Adrenal gland (tissue), 12 donors: ENCODE results near the gene KRTAP3-2. TPM values are rescaled to one million over a fixed set of nuclear protein-coding genes. Genes with fewer than 3 reads are reported as not detected.

Experiments
- DNase-seq, 7 donors: peaks; one replicate each; pipeline ENCODE4 v3.0.0-alpha.2; 2019 to 2020
- H3K27ac ChIP-seq, 5 donors: fragments of 200-600 bp; sonication (generic) in 4 of 5; 1 replicate in 3 of 5; 2 replicates in 2 of 5; pipeline versions ENCODE4 v1.5.1 to v1.8.0; 2016 to 2020; ENCODE audit warnings: mild to moderate bottlenecking in 1 of 5
- H3K27me3 ChIP-seq: fragments of 200-600 bp; 2 replicates; pipeline ENCODE4 v1.8.0; 2021
- H3K36me3 ChIP-seq, 2 donors: fragments of 200-600 bp; replicated peaks in 1 of 2; 1 replicate in 1 of 2; 2 replicates in 1 of 2; pipeline versions ENCODE4 v1.5.1 to v1.8.0; 2018 to 2022
- H3K4me1 ChIP-seq, 2 donors: fragments of 200-600 bp; replicated peaks in 1 of 2; 1 replicate in 1 of 2; 2 replicates in 1 of 2; pipeline versions ENCODE4 v1.5.1 to v1.8.0; 2018 to 2021
- H3K4me3 ChIP-seq, 4 donors: fragments of 200-600 bp; sonication (generic) in 3 of 4; one replicate each; pipeline ENCODE4 v1.5.1; 2016 to 2018
- H3K9me3 ChIP-seq, 3 donors: fragments of 200-600 bp; sonication (generic) in 1 of 3; replicated peaks in 1 of 3; 1 replicate in 2 of 3; 2 replicates in 1 of 3; pipeline versions ENCODE4 v1.5.1 to v1.8.0; 2016 to 2021
- CTCF ChIP-seq, 6 experiments: fragments of 450-650 bp in 4 of 6; fragments of 200-600 bp in 2 of 6; sonication (generic) in 1 of 6; IDR thresholded peaks; 1 replicate in 5 of 6; 2 replicates in 1 of 6; pipeline versions ENCODE4 v1.5.1 to v1.8.0; 2016 to 2021; ENCODE audit warnings: antibody characterized with exemption in 6 of 6, mild to moderate bottlenecking in 2 of 6, moderate library complexity in 1 of 6
- POLR2A ChIP-seq, 2 donors: fragments of 450-650 bp; IDR thresholded peaks; one replicate each; pipeline ENCODE4 v1.6.1; 2017; ENCODE audit warnings: antibody characterized with exemption in 2 of 2, mild to moderate bottlenecking in 2 of 2, moderate library complexity in 1 of 2
- WGBS, 4 donors: extraction: QIAGEN DNeasy Blood & Tissue Kit in 2 of 4; methylation state at CpG; one replicate each; pipeline versions ENCODE4 v1.1.5 to v1.1.7; 2013 to 2017; 5-methylcytosine and 5-hydroxymethylcytosine counted together
- intact Hi-C, 2 donors: fragments of 100-400 bp; cut with DNase I; formaldehyde crosslinking; loops; one replicate each; pipeline versions ENCODE4 v1.14.1 to v1.15.0; 2022 to 2023
- polyA plus RNA-seq, 3 donors: library from polyadenylated mRNA; stranded (reverse); fragments of 200-250 nt in 2 of 3; fragments of 350-450 nt in 1 of 3; fragmentation: Illumina TruSeq in 1 of 3; extraction: RNeasy Lipid Tissue Mini Kit (QIAGEN cat#74804) in 1 of 3; gene quantifications; one replicate each; pipeline ENCODE4 v1.2.3, GENCODE V29; 2013 to 2014
- total RNA-seq, 9 donors: library from RNA; depleted of rRNA in 4 of 9; stranded (reverse); fragments of >200 nt in 4 of 9; fragments of 120-200 nt in 1 of 9; fragmentation: NEBNext Ultra II Directional in 1 of 9; extraction: Animal tissue kit (Norgen Biotek cat#: 25700) in 1 of 9; gene quantifications; one replicate each; pipeline versions ENCODE4 v1.1.0 to v1.2.4, GENCODE V29; 2013 to 2023
- donor health status: healthy with polysubstance abuse.
- donor health status: Bipolar disorder and iron deficiency.
- donor health status: DM: yes; HTN: yes; CAD: no.
- donor health status: DM: no; HTN: no; CAD: no.
- donor health status: DM: no; HTN: no; CAD: no.
- donor health status: DM: yes; HTN: yes; CAD: no.

The KRTAP3-2 gene
- total and polyA plus RNA-seq, 12 donors = not detected

GRCh38 chr17:40997361-40997760, 2.3 kb downstream of the KRTAP3-2 start:
- 53 to 73% (median 62%) methylated on average over 2 of the region's 2 CpGs for WGBS, 4 donors
- no peak for DNase-seq
- Histone ChIP-seq H3K27me3 (peaks cover 5% of the 10 kb centered on the region), H3K9me3 (no peaks in the 10 kb centered on the region), H3K27ac (no peak overlapping the region), H3K4me3 (no peak overlapping the region), H3K36me3 (no peaks in the 10 kb centered on the region), H3K4me1 (no peaks in the 10 kb centered on the region)
- no peak for TF ChIP-seq POLR2A (IDR thresholded peaks at IDR 0.05)
- intact Hi-C loops = no loop called here

- Histone ChIP-seq H3K27me3 (peaks cover 5% of the 10 kb centered on the region), H3K9me3 (no peaks in the 10 kb centered on the region), H3K36me3 (no peaks in the 10 kb centered on the region), H3K27ac (no peak overlapping the region), H3K4me3 (no peak overlapping the region), H3K4me1 (no peaks in the 10 kb centered on the region)
- no peak for TF ChIP-seq CTCF (IDR thresholded peaks at IDR 0.05)
- no peak for TF ChIP-seq POLR2A (IDR thresholded peaks at IDR 0.05)
- intact Hi-C loops = no loop called here
- DNase-seq = no peak
- WGBS, 4 donors = 81 to 86% (median 83%) methylated on average over 4 of the region's 4 CpGs
These were observed 2.9 kb downstream of the KRTAP3-2 start for GRCh38 chr17:40996829-40997228.

DNA sequence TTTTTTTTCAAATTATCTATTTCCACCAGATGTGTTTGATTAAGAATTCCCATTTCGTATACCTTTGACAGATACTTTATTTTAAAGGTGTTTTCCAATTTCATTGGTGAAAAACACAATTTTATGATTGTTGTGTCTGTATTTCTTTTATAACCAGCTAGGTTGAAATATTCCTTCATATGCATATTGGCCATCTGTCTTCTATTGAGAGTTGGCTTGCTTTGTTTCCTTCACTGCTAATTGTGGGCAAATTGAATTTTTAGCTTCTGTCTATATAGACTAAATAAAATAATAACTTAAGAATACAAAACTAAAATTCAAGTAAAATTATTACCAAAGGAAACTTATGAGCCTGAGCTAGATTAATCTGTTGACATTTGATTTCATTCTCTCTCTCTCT, 4.6 kb downstream of the KRTAP3-2 start:
- no peak for TF ChIP-seq POLR2A (IDR thresholded peaks at IDR 0.05)
- TF ChIP-seq CTCF (IDR thresholded peaks at IDR 0.05) = no peak
- DNase-seq = no peak
- intact Hi-C loops = no loop called here
- Histone ChIP-seq H3K9me3 (no peaks in the 10 kb centered on the region), H3K27ac (no peak overlapping the region), H3K27me3 (peaks cover 5% of the 10 kb centered on the region), H3K4me3 (no peak overlapping the region), H3K4me1 (no peaks in the 10 kb centered on the region), H3K36me3 (no peaks in the 10 kb centered on the region)
- WGBS, 4 donors = 55 to 79% (median 64%) methylated on average over 1 of the region's 1 CpG

DNA sequence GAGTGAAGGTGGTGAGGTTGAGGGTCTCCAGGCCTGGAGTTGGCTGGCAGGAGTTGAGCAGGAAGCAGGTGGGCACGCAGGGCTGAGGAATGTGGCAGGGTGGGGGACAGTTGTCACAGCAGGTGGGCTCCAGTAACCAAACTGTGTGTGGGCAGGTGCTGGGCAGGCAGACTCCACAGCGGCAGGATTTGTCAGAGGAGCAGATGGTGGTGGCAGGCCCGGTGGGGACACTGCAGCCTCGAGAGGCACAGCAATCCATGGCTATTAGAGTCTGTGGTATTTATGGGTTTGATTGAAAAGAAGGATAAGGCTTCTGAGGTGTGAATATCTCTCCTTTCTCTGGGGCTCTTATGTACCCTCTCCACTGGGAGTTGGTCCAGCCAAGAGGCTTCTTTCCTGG, 5.9 kb downstream of the KRTAP3-2 start, which contains the start of gene KRTAP3-3:
KRTAP3-3 (minus strand) TSS at position 326 of the 400 bp plus-strand sequence; CDS start at position 259, 67 bp downstream.
- WGBS, 4 donors = 45 to 75% (median 59%) methylated on average over 4 of the region's 4 CpGs; no CpG with 5 or more reads in 1 of the 4 donors

More for the DNA sequence above, 5.9 kb downstream of the KRTAP3-2 start, which contains the start of gene KRTAP3-3:
- Histone ChIP-seq H3K36me3 (no peaks in the 10 kb centered on the region), H3K4me1 (no peaks in the 10 kb centered on the region), H3K4me3 (no peak within 1 kb of the TSS), H3K27me3 (peaks cover 5% of the 10 kb centered on the region), H3K9me3 (no peaks in the 10 kb centered on the region), H3K27ac (no peak within 1 kb of the TSS)
- intact Hi-C loops = no loop called here
- TF ChIP-seq POLR2A (IDR thresholded peaks at IDR 0.05) (no peak), CTCF (IDR thresholded peaks at IDR 0.05) (no peak)
- no peak for DNase-seq
